Measurements from ENCODE around the gene WBP1.

WBP1 gene

DNA sequence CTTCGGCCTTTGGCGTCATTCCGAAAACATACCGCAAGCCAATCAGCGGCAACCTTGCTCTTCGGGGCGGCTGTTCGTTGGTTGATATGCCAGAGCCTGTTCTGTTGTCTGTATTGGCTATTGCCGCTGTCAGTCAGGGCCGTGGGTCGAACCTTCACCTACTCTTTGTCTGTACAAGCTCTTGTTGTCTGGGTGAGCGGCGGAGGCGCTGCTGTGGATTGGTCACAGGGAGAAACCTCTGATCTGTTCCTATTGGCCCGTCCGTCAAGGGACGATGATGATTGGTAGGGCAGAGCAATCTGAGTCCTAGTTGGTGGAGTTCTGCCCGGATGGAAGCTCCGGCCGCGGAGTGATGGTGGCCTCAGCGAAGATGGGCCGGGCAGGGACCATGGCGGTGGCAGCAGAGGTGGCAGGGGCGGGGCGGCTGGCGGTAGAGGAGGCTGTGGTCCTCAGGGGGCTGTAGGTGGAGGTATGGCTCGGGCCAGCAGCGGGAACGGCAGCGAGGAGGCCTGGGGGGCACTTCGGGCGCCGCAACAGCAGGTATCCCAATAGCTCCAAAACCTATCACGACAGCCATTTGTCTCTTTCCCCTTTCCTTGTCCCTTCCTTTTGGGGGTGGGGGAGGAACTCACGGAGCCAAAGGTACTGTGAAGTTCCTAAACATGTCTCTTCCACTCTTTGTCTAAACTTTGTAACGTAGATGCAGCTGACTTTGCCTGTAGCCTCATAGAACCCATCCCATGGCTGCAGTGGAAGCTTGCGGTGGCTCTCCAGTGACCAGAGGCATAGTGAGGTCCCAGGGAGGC is at the start of gene WBP1:
Gene WBP1, plus strand, starts transcription at position 307 of the 806 bp plus-strand sequence. Its CDS starts 165 bp downstream, at position 472.
- peak within 1 kb of the TSS; percentile 74 for H3K4me3 ChIP-seq (ENCODE audit: low read depth, low read length)
- TF ChIP-seq, protein P1, sequence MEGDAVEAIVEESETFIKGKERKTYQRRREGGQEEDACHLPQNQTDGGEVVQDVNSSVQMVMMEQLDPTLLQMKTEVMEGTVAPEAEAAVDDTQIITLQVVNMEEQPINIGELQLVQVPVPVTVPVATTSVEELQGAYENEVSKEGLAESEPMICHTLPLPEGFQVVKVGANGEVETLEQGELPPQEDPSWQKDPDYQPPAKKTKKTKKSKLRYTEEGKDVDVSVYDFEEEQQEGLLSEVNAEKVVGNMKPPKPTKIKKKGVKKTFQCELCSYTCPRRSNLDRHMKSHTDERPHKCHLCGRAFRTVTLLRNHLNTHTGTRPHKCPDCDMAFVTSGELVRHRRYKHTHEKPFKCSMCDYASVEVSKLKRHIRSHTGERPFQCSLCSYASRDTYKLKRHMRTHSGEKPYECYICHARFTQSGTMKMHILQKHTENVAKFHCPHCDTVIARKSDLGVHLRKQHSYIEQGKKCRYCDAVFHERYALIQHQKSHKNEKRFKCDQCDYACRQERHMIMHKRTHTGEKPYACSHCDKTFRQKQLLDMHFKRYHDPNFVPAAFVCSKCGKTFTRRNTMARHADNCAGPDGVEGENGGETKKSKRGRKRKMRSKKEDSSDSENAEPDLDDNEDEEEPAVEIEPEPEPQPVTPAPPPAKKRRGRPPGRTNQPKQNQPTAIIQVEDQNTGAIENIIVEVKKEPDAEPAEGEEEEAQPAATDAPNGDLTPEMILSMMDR (IDR thresholded peaks at IDR 0.05; ENCODE audit: borderline replicate concordance, insufficient read depth, low read depth, low read length), result no peak

DNA sequence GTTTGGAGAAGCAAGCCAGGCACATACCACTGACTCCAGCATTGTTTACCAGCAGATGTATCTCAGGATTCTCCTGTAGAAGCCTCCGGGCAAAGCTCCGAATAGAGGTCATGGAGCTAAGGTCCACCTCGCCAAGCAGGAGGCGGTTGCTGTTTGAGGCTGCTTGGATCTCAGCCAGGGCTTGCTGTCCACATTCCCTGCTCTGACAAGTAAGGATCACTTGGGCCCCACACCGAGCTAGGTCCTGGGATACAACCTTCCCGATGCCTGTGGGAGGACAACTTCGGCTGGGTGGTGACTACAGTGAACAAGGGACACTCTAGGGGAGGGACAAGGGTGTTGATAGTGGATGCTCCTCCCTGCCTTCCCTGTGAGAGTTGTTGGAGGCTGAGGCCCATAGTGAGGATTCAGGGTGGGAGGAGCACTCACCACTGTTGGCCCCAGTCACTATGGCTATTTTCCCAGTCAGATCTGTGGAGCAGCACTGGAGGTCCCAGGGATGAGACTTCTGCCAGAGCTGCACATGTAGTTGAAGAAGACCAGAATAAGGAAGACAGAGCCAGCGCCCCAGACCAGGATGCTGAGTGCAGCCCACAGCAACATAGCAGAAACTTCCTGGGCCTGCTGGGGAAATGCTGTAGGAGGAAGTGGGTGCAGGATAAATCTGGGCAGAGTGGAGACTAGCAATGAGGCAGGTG is 45.1 kb upstream of the WBP1 start:
- no peak overlapping the region for H3K4me3 ChIP-seq (ENCODE audit: low read depth, low read length)

DNA sequence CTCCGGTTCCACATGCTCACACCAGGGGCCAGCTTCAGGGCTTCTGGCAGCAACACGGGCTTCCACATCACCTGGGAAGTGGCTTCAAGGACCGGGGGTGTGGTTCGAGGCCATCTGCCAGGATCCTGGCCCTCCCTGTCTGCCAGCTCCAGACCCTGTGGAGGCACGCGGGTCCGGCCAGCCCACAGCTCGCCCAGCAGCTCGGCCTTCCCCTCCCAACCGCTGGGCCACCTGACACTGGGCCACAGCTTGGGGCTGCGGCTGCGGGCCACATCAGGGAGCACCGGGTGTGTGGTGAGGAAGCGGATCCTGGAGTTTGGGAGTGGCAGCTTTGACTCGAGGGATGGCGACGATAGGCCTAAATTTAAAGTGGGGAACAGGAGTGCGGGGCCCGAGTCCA is 43.8 kb upstream of the WBP1 start:
- TF ChIP-seq, protein P1 (IDR thresholded peaks at IDR 0.05; ENCODE audit: borderline replicate concordance, insufficient read depth, low read depth, low read length), result no peak
- no peak overlapping the region for H3K4me3 ChIP-seq (ENCODE audit: low read depth, low read length)

More for the DNA sequence above, 45.1 kb upstream of the WBP1 start:
- TF ChIP-seq, protein P1 (IDR thresholded peaks at IDR 0.05; ENCODE audit: borderline replicate concordance, insufficient read depth, low read depth, low read length), result no peak

DNA sequence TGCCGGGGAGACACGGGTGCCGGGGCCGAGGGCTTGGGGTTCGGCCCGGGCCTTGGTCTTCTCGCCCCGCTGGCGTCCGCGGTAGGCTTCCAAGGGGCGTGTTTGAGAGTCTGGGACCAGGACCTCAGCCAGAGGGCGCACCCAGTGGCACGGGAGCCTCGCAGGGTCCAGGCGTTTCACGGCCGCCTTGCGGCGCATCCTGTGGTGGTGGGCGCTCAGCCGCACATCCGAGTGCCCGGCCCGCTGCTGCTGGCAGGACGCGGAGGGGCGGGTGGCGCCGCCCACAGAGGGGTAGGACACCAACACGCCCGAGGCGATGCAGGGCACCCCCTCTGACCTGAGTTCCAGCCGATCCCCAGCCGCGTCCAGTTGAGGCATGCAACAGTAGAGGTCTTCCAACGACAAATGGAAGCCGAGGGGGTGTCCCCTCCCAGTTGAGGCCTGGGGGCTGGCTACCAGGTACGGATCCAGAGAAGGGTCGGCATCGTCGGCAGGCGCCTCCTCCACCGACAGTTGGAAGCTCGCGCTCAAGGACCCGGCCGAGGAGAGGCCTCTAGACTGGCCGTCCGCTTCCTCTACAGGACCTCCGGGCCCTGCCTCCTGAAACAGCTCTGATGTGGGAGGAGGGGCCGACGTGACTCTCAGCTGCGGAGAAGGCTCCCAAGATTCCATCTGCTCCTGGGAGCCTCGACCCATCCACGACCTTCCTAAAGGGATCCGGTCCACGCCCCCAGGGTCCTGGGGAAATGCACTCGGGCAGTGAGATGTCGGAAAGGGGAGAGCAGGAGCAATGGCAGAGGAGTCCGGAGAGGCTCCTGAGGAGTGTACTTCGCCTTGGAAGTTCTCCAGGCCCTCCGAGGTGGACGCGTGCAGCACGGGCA is 43.1 kb upstream of the WBP1 start:
- H3K4me3 ChIP-seq (ENCODE audit: low read depth, low read length), result peak overlapping the region; percentile 34
- TF ChIP-seq, protein P1 (IDR thresholded peaks at IDR 0.05; ENCODE audit: borderline replicate concordance, insufficient read depth, low read depth, low read length), result peak; percentile 22; the same call in 1 of the 2 replicates

DNA sequence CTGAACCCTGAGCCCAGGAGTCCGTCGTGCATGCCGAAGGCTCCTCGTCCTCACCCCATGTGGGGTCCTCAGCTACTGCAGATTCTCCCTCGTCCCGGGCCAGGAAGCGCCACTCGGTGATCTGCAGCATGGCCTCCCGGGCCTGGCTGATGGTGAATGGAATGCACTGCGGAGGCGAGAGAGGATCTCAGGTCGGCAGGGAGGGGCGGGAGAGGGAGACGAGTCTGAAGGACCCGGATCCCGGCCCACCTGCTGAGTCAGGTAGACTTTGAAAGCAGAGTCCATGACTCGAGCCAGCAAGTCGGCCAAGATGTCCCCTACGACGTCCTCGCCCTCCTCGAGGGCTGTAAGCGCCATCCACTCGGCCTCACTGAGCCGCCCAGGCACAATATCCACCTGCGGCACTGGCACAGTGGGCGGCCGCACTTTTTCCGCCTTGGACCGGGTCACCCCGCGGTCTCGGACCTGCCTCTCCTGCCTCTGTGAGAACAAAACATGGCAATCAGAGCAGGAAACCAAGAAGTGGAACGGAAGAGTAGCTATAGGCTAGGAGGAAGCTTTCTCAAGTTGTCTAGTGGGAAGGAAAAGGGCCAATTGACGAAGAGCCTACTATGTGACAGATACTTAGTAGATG is 42.4 kb upstream of the WBP1 start:
- no peak overlapping the region for H3K4me3 ChIP-seq (ENCODE audit: low read depth, low read length)

DNA sequence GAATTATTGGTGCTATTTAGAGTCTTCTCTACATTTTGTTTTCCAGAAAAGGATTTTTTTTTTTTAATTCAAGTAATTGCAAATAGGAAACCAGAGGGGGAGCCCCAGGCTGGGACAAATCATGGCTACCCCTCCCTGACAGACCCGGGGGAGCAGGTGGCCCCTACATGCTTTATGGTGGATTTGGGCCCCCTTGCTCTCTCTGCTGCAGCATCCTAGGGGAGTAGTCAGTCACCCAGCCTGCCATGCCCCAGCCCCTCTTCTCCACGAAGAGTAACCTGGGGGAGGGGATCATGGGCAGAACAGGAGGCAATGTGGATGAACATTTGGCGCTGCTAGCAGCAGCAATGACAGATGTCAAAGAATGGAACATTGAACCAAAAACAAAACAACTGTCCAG is 41.5 kb upstream of the WBP1 start:
- no peak overlapping the region for H3K4me3 ChIP-seq (ENCODE audit: low read depth, low read length)
- TF ChIP-seq, protein P1 (IDR thresholded peaks at IDR 0.05; ENCODE audit: borderline replicate concordance, insufficient read depth, low read depth, low read length), result no peak

More for the DNA sequence above, 42.4 kb upstream of the WBP1 start:
- TF ChIP-seq, protein P1 (IDR thresholded peaks at IDR 0.05; ENCODE audit: borderline replicate concordance, insufficient read depth, low read depth, low read length), result no peak
